GM06990 (cell line): ENCODE results near the gene DIAPH3.

ENCODE experiments used
- DNase-seq: peaks from one replicate; pipeline ENCODE4 v3.0.0-alpha.2; 2011; ENCODE audit not compliant: insufficient read length; ENCODE audit errors: extremely low read depth
- H3K27me3 ChIP-seq: replicated peaks from 2 replicates; pipeline ENCODE4 v1.6.0; 2011; ENCODE audit warnings: low read length; ENCODE audit not compliant: control insufficient read depth, insufficient read depth
- H3K36me3 ChIP-seq: 2 replicates; pipeline ENCODE4 v1.5.1; 2011; ENCODE audit warnings: low read length; ENCODE audit not compliant: control insufficient read depth, insufficient read depth
- H3K4me3 ChIP-seq: replicated peaks from 2 replicates; pipeline ENCODE4 v1.5.1; 2011; ENCODE audit warnings: low read depth, mild to moderate bottlenecking, control low read depth, low read length
- TF ChIP-seq, protein P1 (sequence below): IDR thresholded peaks from 2 replicates; pipeline ENCODE4 v1.5.1; 2011; ENCODE audit warnings: low read length, control low read depth, mild to moderate bottlenecking, inconsistent platforms; ENCODE audit not compliant: insufficient read depth, poor library complexity, severe bottlenecking

DIAPH3 gene

GRCh38 chr13:59914556-59914955 lies 249.2 kb downstream of the DIAPH3 start:
- Histone ChIP-seq H3K36me3 (no peaks in the 10 kb centered on the region), H3K4me3 (no peak overlapping the region), H3K27me3 (no peaks in the 10 kb centered on the region)
- TF ChIP-seq, protein P1, sequence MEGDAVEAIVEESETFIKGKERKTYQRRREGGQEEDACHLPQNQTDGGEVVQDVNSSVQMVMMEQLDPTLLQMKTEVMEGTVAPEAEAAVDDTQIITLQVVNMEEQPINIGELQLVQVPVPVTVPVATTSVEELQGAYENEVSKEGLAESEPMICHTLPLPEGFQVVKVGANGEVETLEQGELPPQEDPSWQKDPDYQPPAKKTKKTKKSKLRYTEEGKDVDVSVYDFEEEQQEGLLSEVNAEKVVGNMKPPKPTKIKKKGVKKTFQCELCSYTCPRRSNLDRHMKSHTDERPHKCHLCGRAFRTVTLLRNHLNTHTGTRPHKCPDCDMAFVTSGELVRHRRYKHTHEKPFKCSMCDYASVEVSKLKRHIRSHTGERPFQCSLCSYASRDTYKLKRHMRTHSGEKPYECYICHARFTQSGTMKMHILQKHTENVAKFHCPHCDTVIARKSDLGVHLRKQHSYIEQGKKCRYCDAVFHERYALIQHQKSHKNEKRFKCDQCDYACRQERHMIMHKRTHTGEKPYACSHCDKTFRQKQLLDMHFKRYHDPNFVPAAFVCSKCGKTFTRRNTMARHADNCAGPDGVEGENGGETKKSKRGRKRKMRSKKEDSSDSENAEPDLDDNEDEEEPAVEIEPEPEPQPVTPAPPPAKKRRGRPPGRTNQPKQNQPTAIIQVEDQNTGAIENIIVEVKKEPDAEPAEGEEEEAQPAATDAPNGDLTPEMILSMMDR = no peak
- no peak for DNase-seq

DNA sequence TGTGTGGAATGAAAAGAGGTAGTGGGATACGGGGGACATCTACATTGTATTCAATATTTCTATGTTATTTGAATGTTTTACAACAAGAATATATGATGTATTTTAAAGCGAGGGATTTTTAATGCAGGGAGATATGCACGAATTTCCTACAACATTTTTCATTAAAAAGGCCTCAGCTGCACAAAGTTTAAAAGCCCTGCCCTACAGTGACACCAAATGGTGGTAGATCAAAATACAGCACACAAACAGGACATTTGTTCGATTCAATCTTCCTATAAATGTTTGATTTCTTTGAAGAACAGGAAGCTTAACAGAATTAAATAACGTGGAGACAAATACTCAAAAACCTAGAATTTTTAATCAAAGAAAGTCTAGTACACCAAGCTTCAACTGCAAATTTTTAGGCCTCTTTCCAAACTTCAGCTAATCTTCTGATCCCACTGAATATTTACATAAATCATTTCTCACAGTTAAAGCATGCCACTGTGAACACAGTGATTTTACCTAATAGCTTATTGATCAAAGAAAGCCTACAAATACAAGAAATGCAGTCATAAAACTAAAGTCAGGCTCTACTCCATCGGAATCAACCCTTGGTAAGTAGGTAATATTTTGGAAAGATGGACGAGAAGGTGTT lies 257.2 kb downstream of the DIAPH3 start:
- no peak for DNase-seq
- Histone ChIP-seq H3K4me3 (no peak overlapping the region), H3K27me3 (no peaks in the 10 kb centered on the region), H3K36me3 (no peaks in the 10 kb centered on the region)
- TF ChIP-seq, protein P1 = peak; percentile 62

DNA sequence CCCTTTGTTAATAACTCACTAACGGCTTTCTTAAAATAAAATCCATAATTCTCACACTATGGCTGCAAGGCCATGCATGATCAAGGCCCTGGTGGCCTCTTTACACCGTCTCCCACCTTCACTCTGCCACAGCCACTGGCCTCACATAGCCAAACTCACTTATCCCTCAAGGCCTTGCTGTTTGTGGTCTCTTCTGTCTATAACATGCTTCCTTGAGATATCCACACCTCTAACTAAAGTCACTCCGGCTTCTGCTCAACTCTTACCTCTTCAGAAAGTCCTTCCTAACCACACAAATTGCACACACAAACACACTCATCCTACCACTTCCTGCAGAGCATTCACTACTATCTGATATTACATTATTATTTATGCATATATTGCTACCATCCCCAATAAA lies 262.5 kb downstream of the DIAPH3 start:
- H3K4me3 ChIP-seq = no peak overlapping the region
- no peaks in the 10 kb centered on the region for H3K36me3 ChIP-seq
- H3K27me3 ChIP-seq = no peaks in the 10 kb centered on the region
- TF ChIP-seq, protein P1 = no peak
- DNase-seq = no peak

DNA sequence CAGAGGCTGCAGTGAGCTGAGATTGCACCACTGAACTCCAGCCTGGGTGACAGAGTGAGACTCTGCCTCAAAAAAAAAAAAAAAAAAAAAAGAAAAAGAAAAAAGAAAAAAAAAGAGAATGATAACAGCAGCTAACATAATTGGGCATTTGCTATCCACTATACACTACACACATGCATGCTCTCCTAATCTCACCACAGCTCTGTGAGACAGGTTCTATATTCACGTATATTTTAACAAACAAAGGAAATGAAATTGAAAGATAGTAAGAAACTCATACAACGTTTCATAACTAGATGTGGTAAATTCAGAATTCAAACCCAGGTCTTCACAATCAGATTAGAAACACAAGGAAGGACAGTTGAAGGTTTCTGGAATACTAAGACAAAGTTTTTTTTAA lies 265.7 kb downstream of the DIAPH3 start:
- TF ChIP-seq, protein P1 = no peak
- Histone ChIP-seq H3K36me3 (no peaks in the 10 kb centered on the region), H3K27me3 (no peaks in the 10 kb centered on the region), H3K4me3 (no peak overlapping the region)
- DNase-seq = no peak

GRCh38 chr13:59893266-59893665 lies 270.5 kb downstream of the DIAPH3 start:
- no peaks in the 10 kb centered on the region for H3K27me3 ChIP-seq
- H3K4me3 ChIP-seq = no peak overlapping the region
- TF ChIP-seq, protein P1 = no peak
- no peak for DNase-seq
- no peaks in the 10 kb centered on the region for H3K36me3 ChIP-seq

- Histone ChIP-seq H3K27me3 (no peaks in the 10 kb centered on the region), H3K36me3 (no peaks in the 10 kb centered on the region), H3K4me3 (no peak overlapping the region)
- DNase-seq = no peak
- TF ChIP-seq, protein P1 = no peak
Measured at GRCh38 chr13:59891053-59891452, 272.7 kb downstream of the DIAPH3 start.
